Lower leg skin (tissue), 4 donors: ENCODE measurements around the gene ADAM30. TPM values are rescaled to one million over a fixed set of nuclear protein-coding genes. Genes with fewer than 3 reads are reported as not detected.
"Not testable (repeated sequence)": the region's sequence is repeated elsewhere in the genome, so short reads cannot be mapped to it uniquely, and the experiment has no call there.

Experiments used
- DNase-seq, 2 donors: peaks; one replicate each; pipeline ENCODE4 v3.0.0-alpha.2; 2019; ENCODE audit warnings: low spot score in 2 of 2
- H3K4me3 ChIP-seq: fragments of 200-600 bp; sonication (generic); 2 replicates; pipeline ENCODE4 v1.5.1; 2017; ENCODE audit warnings: mild to moderate bottlenecking, low read depth; ENCODE audit not compliant: poor library complexity, severe bottlenecking
- POLR2A ChIP-seq, 2 donors: fragments of 450-650 bp; IDR thresholded peaks; one replicate each; pipeline ENCODE4 v1.6.1; 2016 to 2017; ENCODE audit warnings: antibody characterized with exemption in 2 of 2, mild to moderate bottlenecking in 1 of 2, moderate library complexity in 1 of 2
- WGBS, 2 donors: methylation state at CpG; one replicate each; pipeline ENCODE4 v1.1.5; 2018; 5-methylcytosine and 5-hydroxymethylcytosine counted together
- intact Hi-C: fragments of 100-400 bp; cut with DNase I; formaldehyde crosslinking; loops from one replicate; pipeline ENCODE4 v1.15.0; 2023; ENCODE audit warnings: low total_unique reads
- total RNA-seq, 4 donors: library from RNA; depleted of rRNA; stranded (reverse); fragments of >200 nt; gene quantifications; one replicate each; pipeline ENCODE4 v1.1.0, GENCODE V29; 2016
- TF ChIP-seq, protein P1 (sequence below), 3 donors: fragments of 450-650 bp; IDR thresholded peaks; one replicate each; pipeline ENCODE4 v1.5.1; 2016; ENCODE audit warnings: antibody characterized with exemption in 3 of 3, mild to moderate bottlenecking in 3 of 3, moderate library complexity in 2 of 3

ADAM30 gene
- total RNA-seq, 4 donors from 2014 or later, result not detected

DNA sequence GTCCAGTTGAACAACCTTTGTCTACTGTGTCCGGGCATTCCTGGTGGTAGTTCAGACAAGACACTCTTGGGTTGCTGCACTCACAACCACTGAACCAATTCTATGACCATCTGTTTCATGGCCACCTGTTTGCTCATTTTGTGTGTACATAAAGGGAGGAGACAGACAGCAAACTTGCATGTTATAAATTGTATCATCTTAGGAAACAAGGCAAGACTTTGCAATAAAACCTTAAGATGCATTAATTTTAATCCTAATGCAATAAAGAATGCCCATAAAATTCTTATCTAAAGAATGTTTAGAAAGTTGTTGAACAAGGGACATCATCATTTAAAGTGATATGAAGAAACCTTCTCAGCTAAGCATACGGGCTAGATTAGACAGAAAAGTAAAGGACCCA, 34.8 kb downstream of the ADAM30 start:
- DNase-seq, result no peak
- TF ChIP-seq POLR2A (IDR thresholded peaks at IDR 0.05), result no peak
- TF ChIP-seq, protein P1, sequence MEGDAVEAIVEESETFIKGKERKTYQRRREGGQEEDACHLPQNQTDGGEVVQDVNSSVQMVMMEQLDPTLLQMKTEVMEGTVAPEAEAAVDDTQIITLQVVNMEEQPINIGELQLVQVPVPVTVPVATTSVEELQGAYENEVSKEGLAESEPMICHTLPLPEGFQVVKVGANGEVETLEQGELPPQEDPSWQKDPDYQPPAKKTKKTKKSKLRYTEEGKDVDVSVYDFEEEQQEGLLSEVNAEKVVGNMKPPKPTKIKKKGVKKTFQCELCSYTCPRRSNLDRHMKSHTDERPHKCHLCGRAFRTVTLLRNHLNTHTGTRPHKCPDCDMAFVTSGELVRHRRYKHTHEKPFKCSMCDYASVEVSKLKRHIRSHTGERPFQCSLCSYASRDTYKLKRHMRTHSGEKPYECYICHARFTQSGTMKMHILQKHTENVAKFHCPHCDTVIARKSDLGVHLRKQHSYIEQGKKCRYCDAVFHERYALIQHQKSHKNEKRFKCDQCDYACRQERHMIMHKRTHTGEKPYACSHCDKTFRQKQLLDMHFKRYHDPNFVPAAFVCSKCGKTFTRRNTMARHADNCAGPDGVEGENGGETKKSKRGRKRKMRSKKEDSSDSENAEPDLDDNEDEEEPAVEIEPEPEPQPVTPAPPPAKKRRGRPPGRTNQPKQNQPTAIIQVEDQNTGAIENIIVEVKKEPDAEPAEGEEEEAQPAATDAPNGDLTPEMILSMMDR (IDR thresholded peaks at IDR 0.05), result no peak
- no peak overlapping the region for H3K4me3 ChIP-seq
- 88 to 91% methylated on average over 2 of the region's 2 CpGs for WGBS, 2 donors
- intact Hi-C loops, result no loop called here

GRCh38 chr1:119859647-119860046, 36.7 kb downstream of the ADAM30 start:
- TF ChIP-seq, protein P1 (IDR thresholded peaks at IDR 0.05), result no peak
- TF ChIP-seq POLR2A (IDR thresholded peaks at IDR 0.05), result no peak
- 53 to 67% methylated on average over 4 of the region's 4 CpGs for WGBS, 2 donors
- intact Hi-C loops, result no loop called here
- no peak overlapping the region for H3K4me3 ChIP-seq
- no peak for DNase-seq

DNA sequence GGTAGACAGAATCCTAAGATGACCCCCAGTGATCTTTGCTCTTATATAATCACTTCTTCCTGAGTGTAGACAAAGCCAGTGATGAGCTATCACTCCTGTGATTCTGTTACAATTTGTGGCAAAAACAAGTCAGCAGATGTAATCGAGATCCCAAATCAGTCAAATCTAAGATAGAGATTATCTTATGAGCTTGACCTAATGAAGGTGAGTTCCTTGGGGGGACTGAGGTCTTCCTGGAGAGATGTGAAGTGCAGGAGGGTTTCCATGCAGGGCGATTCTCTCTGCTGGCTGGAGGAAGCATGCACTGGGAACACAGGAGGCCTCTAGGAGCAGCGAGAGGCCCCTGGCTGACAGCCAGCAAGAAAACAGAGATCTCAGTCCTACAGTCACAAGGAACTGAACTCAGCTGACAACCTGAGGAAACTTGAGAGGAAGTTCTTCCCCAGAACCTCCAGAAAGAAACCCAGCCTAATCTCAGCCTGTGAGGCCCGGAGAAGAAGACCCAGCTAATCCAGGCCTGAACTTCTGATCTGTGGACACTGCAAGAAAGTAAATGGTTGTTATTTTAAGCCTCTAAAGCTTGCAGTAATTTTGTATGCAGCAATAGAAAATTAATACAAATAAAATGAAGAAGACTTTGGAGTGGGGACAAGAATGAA, 37.6 kb downstream of the ADAM30 start:
- intact Hi-C loops, DNase-seq, H3K4me3 ChIP-seq: not testable (repeated sequence)
- WGBS, 2 donors, result 70 to 80% methylated on average over 4 of the region's 4 CpGs

GRCh38 chr1:119858126-119858525, 38.2 kb downstream of the ADAM30 start:
- WGBS, 2 donors, result 88 to 97% methylated on average over 2 of the region's 2 CpGs
- intact Hi-C loops, result no loop called here
- TF ChIP-seq, protein P1 (IDR thresholded peaks at IDR 0.05), result no peak
- no peak for TF ChIP-seq POLR2A (IDR thresholded peaks at IDR 0.05)
- DNase-seq, result no peak
- H3K4me3 ChIP-seq, result no peak overlapping the region

GRCh38 chr1:119853155-119853554, 43.2 kb downstream of the ADAM30 start:
- no peak for TF ChIP-seq POLR2A (IDR thresholded peaks at IDR 0.05)
- TF ChIP-seq, protein P1 (IDR thresholded peaks at IDR 0.05), result no peak
- H3K4me3 ChIP-seq, result no peak overlapping the region
- intact Hi-C loops, result no loop called here
- WGBS, 2 donors, result 93 to 94% methylated on average over 21 to 23 of the region's 23 CpGs
- no peak for DNase-seq

GRCh38 chr1:119844206-119844605, 52.1 kb downstream of the ADAM30 start:
- DNase-seq, intact Hi-C loops, H3K4me3 ChIP-seq: not testable (repeated sequence)
- 69% methylated on average over 6 of the region's 6 CpGs for WGBS, 2 donors

Other genes with a start within 250 kb of the ADAM30 start
- 1 to 10 TPM; 2.3 to 5.4 (median 3.6) TPM for gene ZNF697, start 248.2 kb downstream of the ADAM30 start, total RNA-seq
- gene PHGDH, start 184.6 kb downstream of the ADAM30 start, total RNA-seq, result 10 to 100 TPM; 55.1 to 94.2 (median 73.5) TPM
- gene HMGCS2, start 127.6 kb downstream of the ADAM30 start, total RNA-seq, result 100 to 1,000 TPM in 2 of 4 donors, 10 to 100 TPM in 2; 23.9 to 400 (median 93.4) TPM
- not detected for gene REG4, start 85.1 kb downstream of the ADAM30 start, total RNA-seq
- gene NOTCH2, start 173.1 kb upstream of the ADAM30 start, total RNA-seq, result 100 to 1,000 TPM; 102 to 169 (median 132) TPM